ENCODE results near the gene PNLDC1.
A peak's percentile ranks its signal among the peaks of the same experiment; 100 is the strongest.

- peak in 1 of 2 donors; percentile 48 for TF ChIP-seq POLR2A (IDR thresholded peaks at IDR 0.05)
- TF ChIP-seq, protein P1, sequence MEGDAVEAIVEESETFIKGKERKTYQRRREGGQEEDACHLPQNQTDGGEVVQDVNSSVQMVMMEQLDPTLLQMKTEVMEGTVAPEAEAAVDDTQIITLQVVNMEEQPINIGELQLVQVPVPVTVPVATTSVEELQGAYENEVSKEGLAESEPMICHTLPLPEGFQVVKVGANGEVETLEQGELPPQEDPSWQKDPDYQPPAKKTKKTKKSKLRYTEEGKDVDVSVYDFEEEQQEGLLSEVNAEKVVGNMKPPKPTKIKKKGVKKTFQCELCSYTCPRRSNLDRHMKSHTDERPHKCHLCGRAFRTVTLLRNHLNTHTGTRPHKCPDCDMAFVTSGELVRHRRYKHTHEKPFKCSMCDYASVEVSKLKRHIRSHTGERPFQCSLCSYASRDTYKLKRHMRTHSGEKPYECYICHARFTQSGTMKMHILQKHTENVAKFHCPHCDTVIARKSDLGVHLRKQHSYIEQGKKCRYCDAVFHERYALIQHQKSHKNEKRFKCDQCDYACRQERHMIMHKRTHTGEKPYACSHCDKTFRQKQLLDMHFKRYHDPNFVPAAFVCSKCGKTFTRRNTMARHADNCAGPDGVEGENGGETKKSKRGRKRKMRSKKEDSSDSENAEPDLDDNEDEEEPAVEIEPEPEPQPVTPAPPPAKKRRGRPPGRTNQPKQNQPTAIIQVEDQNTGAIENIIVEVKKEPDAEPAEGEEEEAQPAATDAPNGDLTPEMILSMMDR (IDR thresholded peaks at IDR 0.05), result peak in 1 of 3 experiments; percentile 21
Observed at GRCh38 chr6:159761873-159762680, 38.0 kb upstream of the PNLDC1 start, which contains the start of gene ACAT2.

All from vagina (tissue), 2 donors.